HK-2 (cell line): ENCODE measurements around the gene ZNF532.
A peak's percentile ranks its signal among the peaks of the same experiment; 100 is the strongest.
"Not testable (repeated sequence)": the region's sequence is repeated elsewhere in the genome, so short reads cannot be mapped to it uniquely, and the experiment has no call there.

ENCODE experiments used
- DNase-seq: peaks from one replicate; pipeline ENCODE4 v3.0.0-alpha.2; 2018; ENCODE audit not compliant: unreplicated experiment

The ZNF532 gene

GRCh38 chr18:58847383-58848071 lies 17.1 kb upstream of the ZNF532 start:
- no peak for DNase-seq

- no peak for DNase-seq
These were observed 16.0 kb upstream of the ZNF532 start for GRCh38 chr18:58848685-58849084.

- no peak for DNase-seq
These were observed 13.7 kb upstream of the ZNF532 start for GRCh38 chr18:58850786-58851469.

- no peak for DNase-seq
These were observed 12.8 kb upstream of the ZNF532 start for GRCh38 chr18:58851856-58852255.

- no peak for DNase-seq
These were observed 12.0 kb upstream of the ZNF532 start for GRCh38 chr18:58852629-58853028.

GRCh38 chr18:58853561-58853960 lies 11.1 kb upstream of the ZNF532 start:
- DNase-seq = no peak

- not testable (repeated sequence) for DNase-seq
These were observed 9.2 kb upstream of the ZNF532 start for GRCh38 chr18:58855521-58855920.

- DNase-seq = no peak
These were observed 7.8 kb upstream of the ZNF532 start for GRCh38 chr18:58856881-58857280.

- no peak for DNase-seq
These were observed 5.8 kb upstream of the ZNF532 start for GRCh38 chr18:58858591-58859468.

- DNase-seq = no peak
These were observed 4.8 kb upstream of the ZNF532 start for GRCh38 chr18:58859907-58860306.

- DNase-seq = no peak
These were observed 3.9 kb upstream of the ZNF532 start for GRCh38 chr18:58860747-58861231.

- no peak for DNase-seq
These were observed 3.3 kb upstream of the ZNF532 start for GRCh38 chr18:58861353-58861752.

GRCh38 chr18:58861861-58862301 lies 2.8 kb upstream of the ZNF532 start:
- DNase-seq = no peak

GRCh38 chr18:58862356-58862755 lies 2.3 kb upstream of the ZNF532 start:
- DNase-seq = no peak

GRCh38 chr18:58862851-58863538 lies 1.7 kb upstream of the ZNF532 start:
- peak; percentile 47 for DNase-seq

- DNase-seq = peak; percentile 38
These were observed 1.0 kb upstream of the ZNF532 start for GRCh38 chr18:58863539-58864145.

- no peak for DNase-seq
These were observed 435 bp downstream of the ZNF532 start for GRCh38 chr18:58865033-58865590.

- DNase-seq = no peak
These were observed 1.0 kb downstream of the ZNF532 start for GRCh38 chr18:58865701-58866065.

- no peak for DNase-seq
These were observed 1.5 kb downstream of the ZNF532 start for GRCh38 chr18:58866066-58866772.

- no peak for DNase-seq
These were observed 2.1 kb downstream of the ZNF532 start for GRCh38 chr18:58866773-58867150.
